HG02885 (cell line): Measurements from ENCODE around the gene TAOK2.
"Not testable (repeated sequence)": the region's sequence is repeated elsewhere in the genome, so short reads cannot be mapped to it uniquely, and the experiment has no call there.

Experiments
- ATAC-seq: cut with Tn5 transposase; IDR thresholded peaks from one replicate; pipeline ENCODE4 v1.9.1; 2021; ENCODE audit warnings: mild to moderate bottlenecking; ENCODE audit not compliant: unreplicated experiment, poor library complexity

Gene TAOK2

DNA sequence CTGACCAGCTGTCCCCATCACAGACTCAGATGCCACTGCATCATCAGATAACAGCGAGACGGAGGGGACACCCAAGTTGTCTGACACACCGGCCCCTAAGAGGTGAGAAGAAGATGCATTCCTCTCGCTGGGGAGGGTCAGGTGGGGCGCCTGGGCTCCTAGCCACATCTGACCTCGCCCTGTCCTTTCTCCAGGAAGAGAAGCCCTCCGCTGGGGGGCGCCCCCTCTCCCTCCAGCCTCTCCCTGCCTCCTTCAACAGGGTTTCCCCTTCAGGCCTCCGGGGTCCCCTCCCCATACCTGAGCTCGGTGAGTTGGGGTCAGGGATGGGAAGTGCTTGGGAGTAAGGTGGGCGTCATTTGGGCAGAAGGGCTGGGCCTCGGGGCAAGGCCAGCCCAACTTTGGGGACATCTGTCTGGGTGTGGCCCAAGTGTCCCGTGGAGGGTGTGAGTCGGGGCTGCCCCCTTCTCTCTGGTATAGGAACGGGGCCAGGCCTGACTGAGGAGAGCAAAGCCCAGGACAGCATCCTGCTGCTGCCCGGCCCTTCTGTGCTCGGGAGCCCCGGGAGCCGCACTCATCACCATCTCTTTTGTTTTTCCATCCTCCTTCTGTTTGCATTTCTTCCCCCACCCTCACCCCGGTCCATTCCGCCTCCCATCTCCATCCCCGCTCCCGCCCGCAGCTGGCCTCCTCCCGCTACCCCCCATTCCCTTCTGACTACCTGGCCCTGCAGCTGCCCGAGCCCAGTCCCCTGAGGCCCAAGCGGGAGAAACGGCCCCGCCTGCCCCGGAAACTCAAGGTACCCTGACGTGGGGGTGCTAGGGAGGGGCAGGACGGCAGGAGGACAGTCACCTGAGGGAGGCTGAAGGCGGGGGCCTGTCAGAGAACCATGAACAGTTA lies 27.3 kb downstream of the TAOK2 start:
- no peak for ATAC-seq

DNA sequence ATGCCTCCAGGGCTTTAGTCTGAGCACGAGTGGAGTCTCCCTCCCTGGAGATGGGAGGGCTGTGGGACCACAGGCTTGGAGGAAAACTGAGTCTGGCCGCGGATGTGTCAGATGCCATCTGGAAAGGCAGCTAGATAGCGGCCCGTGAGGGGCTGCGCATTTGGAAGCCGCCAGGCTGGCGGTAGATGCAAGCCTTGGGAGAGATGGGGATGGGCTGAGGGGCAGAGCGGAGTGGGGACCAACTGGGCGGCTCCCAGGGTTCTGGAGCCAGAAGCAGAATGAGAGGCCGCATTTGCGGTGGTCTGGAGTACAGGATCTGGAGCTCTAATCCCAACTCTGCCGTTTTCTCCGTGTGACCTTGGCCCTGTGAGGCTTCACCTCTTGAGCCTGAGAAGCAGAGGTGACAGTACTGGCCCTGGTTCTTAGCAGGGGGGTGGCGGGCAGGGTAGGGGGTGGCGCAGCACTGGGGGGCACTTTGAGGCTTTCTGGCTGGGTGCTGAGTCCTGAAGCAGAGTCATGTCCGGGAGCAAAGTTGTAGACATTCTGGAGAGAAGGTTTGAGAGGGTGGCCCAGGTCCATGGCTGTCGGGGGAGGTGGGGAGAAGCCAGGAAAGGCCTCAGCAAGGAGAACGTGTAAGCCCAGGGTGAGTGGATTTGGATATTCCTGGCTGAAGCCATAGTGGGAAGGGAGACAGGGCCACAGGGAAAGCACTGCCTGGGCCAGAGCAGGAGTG lies 29.1 kb downstream of the TAOK2 start:
- ATAC-seq = no peak

DNA sequence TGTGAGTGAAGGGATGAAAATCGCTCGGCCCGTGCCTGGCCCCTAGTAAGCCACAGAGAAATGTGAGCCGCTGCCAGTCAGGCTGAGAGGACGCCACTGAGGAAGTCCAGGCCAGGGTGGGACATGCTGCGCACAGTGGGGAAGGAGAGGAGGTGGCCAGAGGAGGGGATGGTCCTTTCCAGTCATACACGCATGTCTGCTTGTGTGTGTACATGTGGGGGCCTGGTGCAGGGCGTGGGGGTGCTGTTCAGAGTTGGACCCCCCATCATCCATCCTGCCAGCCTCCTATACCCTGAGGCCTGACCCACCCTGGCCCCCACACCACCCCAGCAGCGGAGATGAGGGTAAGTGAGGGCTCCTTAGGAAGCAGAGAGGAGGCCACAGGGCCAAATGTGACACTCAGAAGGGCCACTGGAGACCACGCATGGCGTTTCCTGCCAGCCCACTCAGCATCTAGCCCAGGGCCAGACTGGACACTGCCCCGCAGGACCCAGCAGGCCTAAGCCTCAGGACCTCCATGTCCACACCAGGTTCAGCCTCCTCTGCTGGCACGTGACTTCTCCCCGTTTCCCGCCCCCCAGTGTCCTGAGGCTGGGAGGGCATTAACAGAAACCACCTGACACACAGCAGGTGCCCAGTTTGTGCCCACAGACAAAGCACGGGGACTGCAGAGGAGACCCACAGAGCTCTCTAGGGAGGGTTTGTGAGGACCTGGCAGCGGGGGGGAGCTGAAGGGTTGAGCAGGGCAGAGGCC lies 30.2 kb downstream of the TAOK2 start:
- no peak for ATAC-seq

DNA sequence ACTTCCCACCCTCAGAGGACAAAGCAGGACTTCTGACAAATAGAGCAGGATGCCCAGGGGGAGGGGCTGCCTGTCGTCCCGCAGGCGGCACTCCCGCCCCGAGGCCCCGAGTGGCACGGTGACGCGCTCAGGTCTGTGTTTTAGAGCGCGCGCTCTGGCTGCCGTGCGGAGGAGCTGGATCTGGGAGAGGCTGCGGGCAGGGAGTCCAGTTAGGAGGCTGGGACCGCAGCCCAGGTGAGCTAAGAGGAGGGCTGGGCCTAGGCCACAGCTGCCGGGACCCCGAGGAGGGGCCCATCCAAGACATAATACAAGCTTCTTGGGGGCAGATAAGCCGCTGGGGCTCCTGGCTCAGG lies 30.7 kb downstream of the TAOK2 start:
- ATAC-seq = no peak

DNA sequence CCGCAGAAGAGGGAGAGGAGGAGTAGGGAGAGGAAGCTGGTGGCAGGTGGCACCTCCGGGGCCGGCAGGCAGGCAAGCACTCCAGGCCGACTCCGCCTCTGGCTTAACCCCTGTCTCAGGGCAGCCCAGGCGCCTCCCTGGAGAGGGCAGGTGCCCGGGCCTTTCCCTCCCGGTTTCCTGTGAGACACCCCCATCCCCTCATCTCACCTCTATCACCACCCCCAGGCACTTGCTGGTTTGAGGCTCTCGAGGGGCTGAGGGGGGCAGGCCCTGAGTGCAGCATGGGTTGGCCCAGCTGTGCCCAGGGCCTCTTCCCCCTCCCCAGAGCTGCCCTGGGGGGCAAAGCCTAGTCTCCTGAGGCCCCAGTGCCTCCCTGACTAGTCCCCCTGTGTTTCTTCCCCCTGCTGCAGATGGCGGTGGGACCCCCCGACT lies 31.2 kb downstream of the TAOK2 start:
- ATAC-seq = no peak

DNA sequence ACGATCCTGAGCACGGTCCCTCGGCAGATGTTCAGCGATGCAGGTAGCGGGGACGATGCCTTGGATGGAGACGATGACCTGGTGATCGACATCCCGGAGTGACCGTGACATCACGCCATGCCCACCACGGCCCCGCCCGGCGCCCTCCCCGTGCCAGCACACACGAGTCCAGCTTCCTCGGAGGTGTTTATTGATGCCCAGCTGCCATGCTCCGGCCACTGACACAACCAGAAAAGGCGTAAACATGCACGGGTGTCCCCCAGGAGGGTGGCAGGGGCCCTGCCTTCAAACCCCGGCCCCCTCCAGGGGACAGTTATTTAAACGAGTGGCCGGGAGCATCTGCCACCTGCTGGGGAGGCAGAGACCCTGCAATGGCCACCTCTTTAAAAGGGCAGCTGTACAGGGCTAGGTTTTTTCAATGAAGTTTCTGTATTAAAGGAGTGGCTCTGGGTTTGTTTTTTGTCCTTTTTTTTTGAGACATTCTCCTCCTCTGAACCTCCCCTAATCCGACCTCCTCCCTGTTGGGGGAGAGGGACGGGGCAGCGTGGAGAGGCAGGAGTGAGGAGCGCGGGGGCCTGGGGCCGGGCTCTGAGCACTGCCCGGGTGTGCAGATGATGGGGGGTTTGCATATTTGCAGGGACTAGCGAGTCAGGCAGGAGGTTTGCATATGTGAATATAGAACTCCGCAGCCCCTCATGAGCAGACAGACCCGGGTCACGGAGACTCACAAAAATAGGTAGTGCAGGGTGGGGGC lies 31.9 kb downstream of the TAOK2 start:
- no peak for ATAC-seq

DNA sequence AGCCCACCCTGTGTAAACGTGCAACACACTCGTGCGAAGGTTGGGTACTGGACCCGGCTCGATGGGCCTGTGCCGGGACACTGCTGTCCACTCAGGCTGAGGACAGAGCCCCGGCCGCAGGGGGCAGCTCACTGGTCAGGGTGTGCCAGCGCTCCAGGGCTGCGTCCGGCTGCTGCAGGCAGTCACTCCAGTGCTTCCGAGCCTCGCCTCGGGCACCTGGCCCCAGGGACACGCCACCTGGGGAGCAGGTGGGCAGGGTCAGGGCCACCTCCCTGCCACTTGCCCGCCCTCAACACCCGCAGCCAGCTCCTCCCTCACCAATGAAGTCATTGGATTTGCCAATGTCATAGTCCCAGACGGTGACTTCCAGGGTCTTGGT lies 32.4 kb downstream of the TAOK2 start:
- ATAC-seq = no peak

DNA sequence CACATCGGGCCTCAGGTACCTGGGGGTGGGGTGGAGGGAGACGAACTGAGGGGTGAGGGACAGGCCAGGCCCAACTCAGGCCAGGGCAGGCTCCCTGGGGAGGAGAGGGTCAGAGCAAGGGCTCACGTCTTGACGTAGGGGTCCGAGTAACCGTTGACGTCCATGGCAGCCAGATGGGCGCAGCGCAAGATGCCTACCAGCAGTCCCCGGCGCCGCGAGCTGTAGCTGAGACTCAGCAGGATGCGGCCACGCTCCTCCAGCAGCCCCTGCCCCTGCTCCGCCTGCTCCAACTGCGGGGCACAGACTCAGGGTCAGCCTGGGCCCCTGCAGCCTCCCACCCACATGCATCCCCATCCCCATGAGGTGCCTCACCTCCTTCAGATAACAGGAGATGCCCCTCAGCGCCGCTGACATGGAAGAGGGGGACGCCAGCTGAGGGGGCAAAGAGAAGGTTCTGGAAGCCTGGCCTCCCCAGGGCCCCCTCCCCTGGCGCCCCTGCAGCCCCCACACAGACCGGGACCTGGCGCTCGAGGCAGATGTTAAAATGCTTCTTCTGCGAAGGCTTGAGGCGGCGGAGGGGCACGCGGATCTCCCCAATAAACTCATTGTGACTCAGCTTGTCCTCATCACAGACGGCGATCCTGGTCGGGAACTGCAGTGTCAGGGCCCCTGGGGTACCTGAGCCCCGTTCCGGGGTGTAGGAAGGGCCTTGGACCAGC lies 33.1 kb downstream of the TAOK2 start:
- no peak for ATAC-seq

DNA sequence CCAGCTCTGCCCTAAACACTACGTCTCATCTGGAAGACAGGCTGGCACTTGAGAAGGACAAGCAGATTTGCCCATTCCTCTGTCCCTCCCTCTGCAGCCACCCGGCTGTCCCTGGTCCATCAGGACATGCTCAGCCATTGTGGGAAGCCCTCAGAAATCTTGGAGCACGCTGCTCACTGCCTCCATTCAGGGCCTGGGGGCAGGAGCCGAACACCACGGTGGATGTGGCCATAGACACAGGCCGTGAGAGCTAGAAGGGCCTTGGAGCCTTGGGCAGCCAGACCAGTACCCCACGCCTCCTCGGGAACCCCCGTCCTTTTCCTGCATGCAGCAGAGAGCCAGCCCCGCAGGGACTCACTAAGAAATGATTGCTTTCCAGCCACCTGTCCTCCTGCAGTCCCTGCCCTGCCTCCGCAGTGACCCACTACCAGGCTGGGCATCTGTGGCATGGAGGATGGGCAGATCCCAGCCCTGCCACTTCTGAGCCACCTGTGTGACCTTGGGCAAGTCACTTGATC lies 33.8 kb downstream of the TAOK2 start:
- no peak for ATAC-seq

DNA sequence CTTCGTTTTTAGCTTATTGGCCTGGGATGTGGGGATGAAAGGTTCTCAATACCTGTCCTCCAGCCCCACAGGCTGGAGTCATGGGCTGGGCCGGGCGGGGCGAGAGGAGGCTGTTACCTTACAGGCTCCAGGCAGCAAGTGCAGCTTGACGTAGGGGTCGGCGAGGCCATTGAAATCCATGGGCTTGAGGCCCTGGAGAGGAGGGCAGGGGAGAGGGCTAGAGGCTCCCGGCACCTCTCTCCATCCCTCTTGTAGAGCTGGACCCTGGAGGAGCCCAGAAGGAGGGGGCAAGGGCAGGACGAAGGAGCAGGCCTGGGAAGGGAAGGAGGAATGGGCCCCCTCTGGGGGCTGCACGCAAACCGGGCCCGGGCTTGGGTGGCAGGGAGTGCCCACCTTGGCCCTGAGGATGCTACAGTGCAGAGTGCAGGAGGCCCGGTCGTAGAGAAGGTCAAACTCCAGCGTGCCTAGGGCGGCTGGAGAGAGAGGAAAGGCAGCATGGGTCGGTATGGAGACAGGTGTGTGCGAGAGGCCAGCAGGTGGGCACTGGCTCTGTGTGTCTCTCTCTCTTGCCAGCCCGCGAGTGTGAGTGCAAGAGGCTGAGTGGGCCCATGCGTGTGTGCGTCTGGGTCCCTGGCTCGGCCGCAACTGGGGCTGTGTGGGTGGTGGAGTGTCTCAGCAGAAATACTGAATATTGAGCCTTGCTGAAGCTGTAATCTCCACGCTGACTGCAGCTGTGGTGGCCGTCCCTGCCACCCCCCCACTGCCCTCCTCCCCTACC lies 35.6 kb downstream of the TAOK2 start:
- ATAC-seq = no peak

DNA sequence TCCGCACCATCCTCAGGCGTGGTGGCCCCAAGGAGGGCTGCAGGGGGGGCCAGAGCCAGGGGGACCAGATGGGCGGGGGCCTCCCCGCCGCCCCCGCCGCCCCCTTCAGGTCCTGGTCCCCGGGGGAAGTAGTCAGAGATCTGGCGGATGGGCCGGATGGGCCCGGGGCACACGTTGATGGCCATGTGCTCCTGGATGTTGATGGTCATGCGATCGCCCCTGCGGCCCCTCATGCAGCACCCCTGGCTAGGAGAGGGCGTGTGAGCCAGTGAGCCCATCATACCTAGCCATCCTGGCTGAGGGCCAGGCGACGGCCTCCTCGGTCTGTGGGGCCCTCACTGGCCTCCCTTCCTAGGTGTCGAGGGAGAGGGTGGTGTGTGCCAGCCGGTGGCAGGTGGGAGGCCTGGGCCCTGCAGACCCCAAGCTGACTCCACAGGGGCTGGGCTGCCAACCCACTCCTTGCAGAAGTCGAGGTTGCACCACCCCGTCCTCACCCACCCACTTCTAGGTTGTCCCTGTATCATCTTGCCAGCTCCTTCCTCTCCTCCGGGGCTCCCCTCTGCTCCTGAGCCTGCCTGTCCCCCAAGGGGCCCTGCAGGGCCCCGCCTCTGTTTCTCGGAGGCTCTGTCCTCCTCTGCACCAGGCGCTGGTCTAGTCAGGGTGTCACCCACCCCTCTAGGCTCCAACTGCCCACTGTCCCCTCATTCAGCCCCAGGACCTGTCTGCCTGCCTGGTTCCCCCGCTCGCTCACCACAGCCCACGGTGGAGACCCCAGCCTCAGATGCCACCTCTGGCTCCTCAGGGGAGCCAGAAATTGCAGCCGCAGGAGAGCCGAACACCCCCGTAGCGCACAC lies 36.5 kb downstream of the TAOK2 start:
- ATAC-seq = no peak

DNA sequence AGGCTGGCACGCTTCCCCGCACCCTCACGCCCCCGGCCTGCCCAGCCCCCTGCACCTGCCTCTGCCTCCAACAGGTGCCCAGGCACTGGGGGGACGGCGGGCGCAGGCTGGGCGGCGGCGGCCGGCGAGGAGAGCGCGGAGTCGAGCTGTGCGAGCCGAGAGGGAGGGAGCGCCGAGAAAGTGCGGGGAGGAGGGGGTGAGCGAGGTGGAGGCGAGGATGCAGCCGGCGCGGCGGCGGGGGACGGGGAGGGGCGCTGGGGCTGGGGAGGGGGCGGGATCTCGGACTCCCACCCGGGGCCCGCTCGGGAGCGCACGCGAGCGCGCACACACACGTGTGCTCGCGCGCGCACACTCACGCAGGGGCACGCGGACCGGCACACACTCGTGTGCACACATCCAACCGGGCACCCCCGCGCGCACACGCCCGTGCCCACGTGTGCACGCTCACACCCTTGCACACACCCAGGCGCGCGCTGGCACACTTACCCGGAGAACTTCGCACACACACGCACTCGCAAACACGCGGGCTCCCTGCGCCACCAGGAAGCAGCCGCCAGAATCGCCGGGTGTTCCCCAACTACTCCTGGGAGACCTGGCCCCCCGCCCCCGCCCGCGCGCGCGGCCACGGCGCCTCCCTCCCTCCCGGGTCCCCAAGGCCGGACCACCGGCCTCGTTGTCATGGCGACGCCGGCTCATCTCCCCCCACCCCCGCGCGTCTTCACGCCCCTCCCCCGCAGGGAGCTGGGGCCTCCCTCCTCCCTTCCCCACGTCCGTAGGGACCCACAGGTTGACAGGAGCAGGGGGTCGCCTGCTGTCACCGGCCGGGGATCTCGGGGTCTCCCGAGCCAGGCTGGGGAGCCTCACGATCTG lies 37.4 kb downstream of the TAOK2 start, which contains the start of gene DOC2A:
Gene DOC2A (minus strand): TSS at position 184 of the 870 bp plus-strand sequence. CDS start 805 bp downstream, outside the sequence.
- ATAC-seq = no peak

DNA sequence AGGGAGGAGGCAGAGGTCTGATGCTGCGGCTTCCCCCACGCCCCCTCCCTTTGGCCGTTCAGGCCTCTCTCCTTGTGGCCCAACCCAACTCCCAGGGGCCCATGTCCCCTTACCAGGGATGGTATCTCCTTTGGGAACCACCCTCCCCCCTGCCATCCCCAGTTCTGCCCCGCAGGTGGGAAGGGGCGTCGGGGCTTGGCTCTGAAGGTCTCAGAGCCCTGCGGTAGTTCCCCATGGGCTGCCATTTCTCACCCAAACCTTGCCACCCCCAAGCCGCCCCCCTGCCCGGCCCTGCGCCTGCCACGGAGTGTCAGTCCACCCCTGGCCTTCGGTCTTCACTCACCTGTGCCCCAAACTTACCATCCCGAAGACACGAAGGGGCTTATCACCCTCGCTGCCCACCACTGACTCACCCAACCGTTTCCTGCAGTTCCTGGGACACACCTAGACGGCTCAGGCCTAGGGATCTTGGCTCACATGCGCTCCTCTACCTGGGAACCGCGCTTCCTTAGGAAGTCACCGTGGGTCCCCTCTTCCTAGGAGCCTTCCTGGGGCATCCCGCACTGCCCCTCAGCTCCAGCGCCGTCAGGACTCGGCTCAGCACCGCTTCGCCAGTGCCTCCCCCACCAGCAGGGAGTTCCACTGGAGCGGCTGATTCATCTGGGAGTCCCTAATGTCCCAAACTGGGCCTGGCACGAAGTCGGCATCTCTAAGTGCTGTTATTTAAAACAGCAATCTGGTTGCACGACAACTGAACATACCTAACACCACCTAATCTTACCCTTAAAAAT lies 38.2 kb downstream of the TAOK2 start:
- no peak for ATAC-seq

DNA sequence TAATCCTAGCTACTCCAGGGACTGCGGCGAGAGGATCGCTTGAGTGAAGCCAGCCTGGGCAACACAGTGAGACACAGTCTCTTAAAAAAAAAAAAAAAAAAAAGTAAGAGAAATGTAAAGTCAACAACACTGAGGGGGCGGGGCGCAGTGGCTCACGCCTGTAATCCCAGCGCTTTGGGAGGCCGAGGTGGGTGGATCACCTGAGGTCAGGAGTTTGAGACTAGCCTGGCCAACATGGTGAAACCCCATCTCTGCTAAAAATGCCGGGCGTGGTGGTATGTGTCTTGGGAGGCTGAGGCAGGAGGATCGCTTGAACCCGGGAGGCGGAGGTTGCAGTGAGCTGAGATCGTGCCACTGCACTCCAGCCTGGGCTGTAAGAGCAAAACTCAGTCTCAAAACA lies 38.9 kb downstream of the TAOK2 start:
- not testable (repeated sequence) for ATAC-seq

DNA sequence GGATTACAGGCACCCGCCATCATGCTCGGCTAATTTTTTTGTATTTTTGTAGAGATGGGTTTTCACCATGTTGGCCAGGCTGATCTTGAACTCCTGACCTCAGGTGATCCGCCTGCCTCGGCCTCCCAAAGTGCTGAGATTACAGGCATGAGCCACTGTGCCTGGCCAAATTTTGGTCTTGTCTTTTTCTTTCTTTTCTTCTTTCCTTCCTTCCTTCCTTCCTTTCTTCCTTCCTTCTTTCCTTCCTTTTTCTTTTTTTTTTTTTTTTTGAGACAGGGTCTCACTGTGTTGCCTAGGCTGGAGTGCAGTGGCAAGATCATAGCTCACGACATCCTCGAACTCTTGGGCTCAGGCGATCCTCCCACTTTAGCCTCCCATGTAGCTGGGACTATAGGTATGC lies 41.8 kb downstream of the TAOK2 start:
- ATAC-seq = not testable (repeated sequence)
